ENCODE data around the gene LHFPL6.

Gene LHFPL6

GRCh38 chr13:39602614-39603366 is at the start of gene LHFPL6:
LHFPL6 (minus strand) TSS chr13:39603193.
- DNase-seq (ENCODE audit: low spot score) = peak; percentile 53

DNA sequence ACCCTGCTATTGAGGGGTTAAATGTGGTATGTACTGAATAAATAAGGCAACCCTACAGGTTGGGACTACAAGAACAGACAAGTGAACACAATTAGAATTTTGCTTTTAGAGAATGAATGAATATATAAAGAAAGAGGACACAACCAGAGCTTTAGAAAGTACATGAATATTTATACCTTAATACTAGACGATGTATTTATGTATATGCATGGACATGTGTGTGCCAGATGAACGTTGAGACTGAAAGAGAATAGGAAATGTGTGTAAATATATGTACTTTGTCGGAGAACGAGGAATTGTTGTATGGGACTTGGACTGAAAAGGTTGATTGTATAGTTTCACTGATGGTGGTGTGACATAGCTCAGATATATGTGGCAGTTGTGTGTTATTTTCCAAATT is 43.1 kb upstream of the LHFPL6 start:
- no peak for DNase-seq (ENCODE audit: low spot score)

DNA sequence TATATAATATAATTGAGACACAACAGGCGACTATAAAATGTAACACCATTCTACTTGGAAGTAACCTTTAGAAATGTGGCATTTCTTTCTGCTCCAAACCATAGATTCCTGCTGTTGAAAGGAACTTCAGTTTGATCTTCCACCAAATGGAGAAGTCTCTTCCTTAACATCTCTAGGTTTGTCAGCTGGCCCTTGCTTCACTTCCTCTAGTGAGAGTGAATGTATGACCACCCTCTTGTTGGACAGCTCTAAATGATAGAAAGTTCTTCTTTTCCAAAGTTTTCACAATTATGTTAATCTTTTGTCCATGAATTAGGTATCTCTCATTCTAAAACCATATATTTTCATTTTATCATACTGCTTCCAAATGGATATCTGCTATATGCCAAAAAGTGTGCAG is 38.7 kb upstream of the LHFPL6 start:
- no peak for DNase-seq (ENCODE audit: low spot score)

DNA sequence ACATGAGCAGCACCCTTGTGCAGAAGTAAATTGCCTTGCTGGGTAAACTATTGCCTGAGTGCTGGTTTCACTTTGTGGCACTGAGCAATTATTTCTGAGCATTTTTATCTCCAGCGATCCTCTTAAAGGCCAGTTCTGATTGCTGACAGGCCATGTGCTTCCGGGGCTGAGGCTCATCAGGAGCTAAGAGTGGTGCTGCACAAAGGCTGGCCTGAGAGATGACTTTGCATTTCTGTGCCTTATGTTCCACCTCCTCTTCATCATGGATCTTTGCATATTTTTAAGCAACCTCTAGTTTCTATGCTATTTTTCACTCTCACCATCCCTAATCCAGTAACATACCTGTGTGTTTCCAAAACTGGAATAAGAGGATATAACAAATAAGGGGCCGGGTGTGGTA is 34.9 kb upstream of the LHFPL6 start:
- no peak for DNase-seq (ENCODE audit: low spot score)

GRCh38 chr13:39635564-39635963 is 32.6 kb upstream of the LHFPL6 start:
- no peak for DNase-seq (ENCODE audit: low spot score)

- DNase-seq (ENCODE audit: low spot score) = no peak
These were observed 30.0 kb upstream of the LHFPL6 start for GRCh38 chr13:39632994-39633393.

GRCh38 chr13:39631307-39631706 is 28.3 kb upstream of the LHFPL6 start:
- DNase-seq (ENCODE audit: low spot score) = no peak

GRCh38 chr13:39623466-39623865 is 20.5 kb upstream of the LHFPL6 start:
- no peak for DNase-seq (ENCODE audit: low spot score)

- no peak for DNase-seq (ENCODE audit: low spot score)
These were observed 15.6 kb upstream of the LHFPL6 start for GRCh38 chr13:39618561-39618960.

DNA sequence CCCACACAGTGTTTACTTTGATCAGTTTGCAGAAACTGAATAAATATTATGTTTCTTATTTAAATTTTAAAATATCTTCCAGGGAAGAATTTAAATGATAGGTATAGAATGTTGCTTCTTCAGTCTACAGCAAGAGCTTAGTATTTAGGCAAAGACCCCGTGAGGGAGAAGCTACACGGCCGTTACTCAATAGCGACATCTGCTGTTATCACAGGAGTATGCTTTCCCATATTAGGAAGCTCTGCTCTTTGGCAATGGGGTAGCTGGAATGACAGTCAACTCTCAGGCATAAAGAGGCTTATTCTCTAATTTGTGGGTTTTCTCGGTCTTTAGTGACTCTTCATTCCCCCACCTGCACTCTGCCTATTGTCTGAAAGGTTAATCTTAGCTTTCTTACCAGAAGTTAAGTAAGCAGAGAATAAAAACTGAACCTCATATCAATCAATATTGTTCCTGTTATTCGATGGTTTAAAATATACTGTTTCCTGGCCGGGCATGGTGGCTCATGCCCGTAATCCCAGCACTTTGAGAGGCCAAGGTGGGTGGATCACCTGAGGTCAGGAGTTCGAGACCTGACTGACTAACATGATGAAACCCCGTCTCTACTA is 13.2 kb upstream of the LHFPL6 start:
- peak; percentile 66 for DNase-seq (ENCODE audit: low spot score)

DNA sequence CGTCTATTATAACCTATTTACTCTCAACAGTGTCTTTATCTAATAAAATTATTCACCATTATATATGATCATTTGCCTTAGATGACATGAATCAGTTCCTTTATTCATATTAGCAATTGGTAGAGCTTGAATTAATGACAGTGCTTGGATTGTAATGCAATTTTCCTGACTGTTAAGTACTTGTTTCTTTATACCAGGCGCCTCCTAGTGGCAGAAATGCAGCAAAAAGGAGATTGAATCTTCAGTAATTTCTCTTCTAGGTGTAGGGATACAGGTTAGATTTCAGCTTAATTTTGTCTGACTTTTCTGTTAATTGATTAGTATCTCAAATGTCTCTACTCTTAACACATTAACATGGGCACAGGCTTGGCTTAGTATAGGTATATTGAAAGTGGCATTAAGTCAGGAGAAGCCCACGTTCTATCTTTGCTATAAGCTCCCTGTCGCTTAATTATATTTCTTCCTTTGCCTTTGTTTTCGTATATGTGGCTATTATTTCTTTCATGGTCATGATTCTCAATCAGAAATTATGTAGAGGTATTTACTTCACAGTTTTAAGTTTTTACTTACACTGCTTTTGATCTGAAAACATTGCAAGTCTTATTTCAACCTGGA is 9.1 kb upstream of the LHFPL6 start:
- DNase-seq (ENCODE audit: low spot score) = peak; percentile 73

DNA sequence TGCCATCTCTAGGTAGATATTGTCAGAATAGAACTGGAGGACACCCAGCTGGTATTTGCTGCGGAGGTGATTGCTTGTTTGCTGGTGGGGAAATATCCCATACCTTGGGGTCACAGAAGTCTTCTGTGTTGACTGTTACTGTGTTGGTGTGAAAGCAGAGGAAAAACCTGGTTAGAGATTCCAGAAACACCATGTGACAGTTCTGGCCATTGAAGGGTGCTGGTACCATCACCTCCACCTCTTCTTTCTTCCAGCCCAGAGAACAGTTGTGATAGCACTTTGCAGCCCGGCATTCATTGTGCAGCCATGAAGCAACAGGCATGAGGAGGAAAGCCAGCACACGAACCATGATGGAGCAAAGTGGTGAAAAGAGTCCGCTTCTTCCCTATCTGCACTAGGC is 4.9 kb upstream of the LHFPL6 start:
- no peak for DNase-seq (ENCODE audit: low spot score)

DNA sequence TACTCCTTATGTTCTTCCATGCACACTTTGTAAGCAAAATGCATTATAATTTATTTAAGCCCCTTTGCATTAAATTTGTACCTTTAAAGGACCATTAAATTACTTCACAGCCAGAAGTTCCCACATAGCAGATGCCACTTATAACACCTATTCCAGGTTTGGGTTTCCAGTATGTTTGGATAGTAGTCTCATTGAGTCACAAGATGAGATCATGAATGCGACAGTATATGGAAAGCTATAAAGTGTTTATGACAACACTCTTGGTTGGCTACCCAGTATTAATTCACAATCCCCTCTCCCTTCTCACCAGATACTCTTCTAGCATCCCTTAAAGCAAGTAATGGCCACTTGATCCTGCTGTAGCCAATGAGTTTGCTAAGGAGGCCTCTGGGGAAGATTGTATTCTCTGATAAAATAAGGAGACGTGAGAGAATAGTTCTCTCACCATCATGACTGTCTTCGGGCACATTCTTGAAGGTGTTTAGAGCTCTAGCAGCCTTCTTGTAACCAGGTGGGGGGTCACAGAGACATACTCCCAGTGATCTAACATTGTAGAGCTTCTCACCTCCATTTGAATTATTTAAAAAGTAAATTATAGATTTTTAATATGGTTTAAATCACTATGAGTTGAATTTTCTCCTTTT is 2.8 kb upstream of the LHFPL6 start:
- DNase-seq (ENCODE audit: low spot score) = no peak

- no peak for DNase-seq (ENCODE audit: low spot score)
These were observed 1.8 kb upstream of the LHFPL6 start for GRCh38 chr13:39604756-39605155.

GRCh38 chr13:39603424-39603947 is 493 bp upstream of the LHFPL6 start:
- DNase-seq (ENCODE audit: low spot score) = no peak

- DNase-seq (ENCODE audit: low spot score) = peak; percentile 62
These were observed 748 bp downstream of the LHFPL6 start for GRCh38 chr13:39602277-39602613.

DNA sequence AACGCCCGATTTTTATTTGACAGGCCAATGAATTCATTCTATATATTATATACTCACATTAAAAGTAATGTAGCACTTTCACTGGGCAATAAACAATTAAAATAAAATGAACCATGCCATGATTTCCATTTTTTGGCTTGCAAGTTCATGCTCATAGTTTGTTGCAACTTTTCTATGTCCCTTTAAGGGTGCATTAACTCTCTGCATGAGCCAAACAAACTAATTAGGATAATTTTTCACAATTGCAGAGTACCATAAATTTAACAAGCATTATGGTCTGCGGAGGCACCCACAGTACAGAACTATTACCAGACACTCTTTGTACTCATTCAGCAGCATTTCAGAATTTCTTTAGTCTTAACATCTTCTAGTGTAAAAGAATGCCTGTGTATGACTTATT is 1.4 kb downstream of the LHFPL6 start:
- DNase-seq (ENCODE audit: low spot score) = no peak

DNA sequence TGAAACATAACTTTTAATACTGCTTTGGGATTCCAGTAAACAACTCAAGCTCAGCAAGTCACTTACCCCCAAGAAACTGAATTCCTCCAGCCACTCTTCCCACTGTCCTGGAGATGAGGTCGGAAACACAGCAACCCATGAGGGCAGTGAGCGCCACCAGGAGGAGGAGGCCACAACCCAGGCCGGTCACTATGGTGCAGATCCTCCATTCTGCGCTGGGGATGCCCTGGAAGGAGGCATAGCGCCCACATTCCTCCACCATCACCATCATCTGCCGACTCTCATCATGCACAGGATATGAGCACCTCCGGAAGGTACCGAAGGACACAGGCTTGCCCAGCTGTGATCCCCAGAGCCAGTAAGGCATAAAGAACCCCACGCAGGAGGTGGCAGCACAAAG is 2.2 kb downstream of the LHFPL6 start:
- DNase-seq (ENCODE audit: low spot score) = no peak

DNA sequence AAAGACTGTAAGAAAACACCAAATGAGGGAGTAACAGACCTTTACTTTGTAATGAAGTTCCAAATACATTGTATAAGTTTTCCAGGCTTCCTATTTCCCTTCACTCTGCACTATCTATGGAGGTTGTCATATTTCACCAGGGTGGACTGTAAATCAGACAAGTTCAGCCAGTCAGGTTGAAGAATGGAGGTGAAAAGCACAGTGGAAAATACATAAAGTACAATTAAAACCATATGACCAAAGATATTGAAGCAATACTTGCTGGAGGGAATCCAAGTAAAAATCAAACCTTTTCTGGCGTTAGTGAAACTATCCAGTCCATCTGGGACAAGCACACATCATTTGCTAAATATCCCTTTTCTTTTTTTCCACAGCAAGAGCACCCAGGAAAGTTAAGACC is 3.2 kb downstream of the LHFPL6 start:
- DNase-seq (ENCODE audit: low spot score) = no peak

- DNase-seq (ENCODE audit: low spot score) = no peak
These were observed 4.0 kb downstream of the LHFPL6 start for GRCh38 chr13:39599012-39599411.

GRCh38 chr13:39597838-39598237 is 5.2 kb downstream of the LHFPL6 start:
- DNase-seq (ENCODE audit: low spot score) = no peak

DNA sequence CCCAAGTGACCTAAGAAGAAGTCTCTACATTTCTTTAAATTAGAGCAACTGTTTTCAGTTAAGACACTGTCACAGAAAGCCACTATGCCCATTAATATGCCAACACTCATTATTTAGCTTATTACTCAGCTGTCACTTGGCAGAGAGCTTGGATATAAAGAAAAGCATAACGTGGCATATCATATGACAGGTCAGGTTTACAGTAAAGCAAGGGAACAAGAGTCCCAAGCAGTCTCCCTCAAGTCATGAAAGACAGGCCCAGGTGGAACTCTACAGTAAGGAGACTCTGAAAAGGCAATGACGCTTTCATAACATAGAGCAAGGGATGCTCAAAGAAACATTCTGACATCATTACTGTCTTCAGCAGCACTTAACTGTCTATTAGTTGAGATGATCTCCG is 6.3 kb downstream of the LHFPL6 start:
- DNase-seq (ENCODE audit: low spot score) = no peak

GRCh38 chr13:39596176-39596575 is 6.8 kb downstream of the LHFPL6 start:
- DNase-seq (ENCODE audit: low spot score) = no peak
